Panc1 (cell line): ENCODE measurements around the gene ITPKC. TPM values are rescaled to one million over a fixed set of nuclear protein-coding genes. Genes with fewer than 3 reads are reported as not detected.

Experiments
- ATAC-seq: fragments of 200-7000 bp; cut with Tn5 transposase; 2 replicates; pipeline ENCODE4 v1.9.1; 2020; ENCODE audit warnings: mild to moderate bottlenecking, moderate library complexity
- BruUV-seq: library from RNA; stranded (reverse); fragments of 400-500 nt; replicated peaks from 2 replicates; lab custom pipeline; 2021; lab: Mats Ljungman, UMichigan
- CTCF ChIA-PET: fragments of 300-600 bp; sonication (Branson Sonifier 250); formaldehyde crosslinking; loops from one replicate; lab custom pipeline; 2022; ENCODE audit warnings: antibody characterized with exemption; lab: Charles Lee
- POLR2A ChIA-PET: fragments of 300-600 bp; sonication (Branson Sonifier 250); formaldehyde crosslinking; loops from one replicate; lab custom pipeline; 2022; ENCODE audit warnings: antibody characterized with exemption; lab: Charles Lee
- DNase-seq: peaks from one replicate; pipeline ENCODE4 v3.0.0-alpha.2; 2010; ENCODE audit warnings: low read depth, low spot score
- H3K27ac ChIP-seq: 2 replicates; pipeline ENCODE4 v1.5.1; 2011; ENCODE audit warnings: mild to moderate bottlenecking, low read length, inconsistent platforms
- H3K27me3 ChIP-seq: fragments of 200-500 bp; sonication (Bioruptor generic); 2 replicates; pipeline ENCODE4 v1.6.0; 2014; ENCODE audit warnings: low read length, inconsistent platforms; ENCODE audit not compliant: control insufficient read depth, insufficient read depth
- H3K36me3 ChIP-seq: fragments of 200-500 bp; sonication (Bioruptor generic); 2 replicates; pipeline ENCODE4 v1.5.1; 2014; ENCODE audit warnings: inconsistent platforms, mild to moderate bottlenecking, low read length, moderate library complexity; ENCODE audit not compliant: control insufficient read depth, insufficient read depth
- H3K4me1 ChIP-seq: 2 replicates; pipeline ENCODE4 v1.5.1; 2011; ENCODE audit warnings: inconsistent platforms, mild to moderate bottlenecking, low read length, moderate library complexity; ENCODE audit not compliant: control insufficient read depth, insufficient read depth
- H3K4me3 ChIP-seq, 2 experiments: 2 replicates each; pipeline ENCODE4 v1.5.1; 2011 to 2012; ENCODE audit warnings: low read depth in 2 of 2, low read length in 2 of 2, mild to moderate bottlenecking in 2 of 2, inconsistent platforms in 1 of 2, moderate library complexity in 1 of 2
- H3K9me3 ChIP-seq: fragments of 200-500 bp; sonication (Bioruptor generic); 2 replicates; pipeline ENCODE4 v1.5.1; 2014; ENCODE audit warnings: low read depth, mild to moderate bottlenecking, inconsistent platforms, low read length, moderate library complexity; ENCODE audit not compliant: control insufficient read depth, insufficient read depth
- CTCF ChIP-seq: fragments of 450-650 bp; IDR thresholded peaks from 2 replicates; pipeline ENCODE4 v1.5.1; 2017; ENCODE audit warnings: mild to moderate bottlenecking
- POLR2AphosphoS5 ChIP-seq: IDR thresholded peaks from 2 replicates; pipeline ENCODE4 v1.6.1; 2012; ENCODE audit warnings: mild to moderate bottlenecking, low read depth, low read length, moderate library complexity
- REST ChIP-seq, 2 experiments: IDR thresholded peaks; 2 replicates each; pipeline ENCODE4 v1.6.1; 2011 to 2012; ENCODE audit warnings: low read depth in 2 of 2, control low read depth in 1 of 2, low read length in 1 of 2, mild to moderate bottlenecking in 1 of 2, moderate library complexity in 1 of 2; ENCODE audit not compliant: insufficient read depth in 1 of 2
- SIN3A ChIP-seq: IDR thresholded peaks from 2 replicates; pipeline ENCODE4 v1.6.1; 2012; ENCODE audit warnings: low read depth, mild to moderate bottlenecking, low read length, moderate library complexity, borderline replicate concordance; ENCODE audit not compliant: insufficient read depth
- TCF7L2 ChIP-seq: IDR thresholded peaks from 2 replicates; pipeline ENCODE4 v1.6.1; 2011; ENCODE audit warnings: mild to moderate bottlenecking, low read depth, low read length, inconsistent platforms
- in situ Hi-C: cut with HindIII; loops from 2 replicates; pipeline ENCODE4 v1.10.0; 2016; ENCODE audit warnings: low sequenced_read_pairs, low pct_unique_long_range_greater_than_20kb
- intact Hi-C: fragments of 100-400 bp; cut with micrococcal nuclease; formaldehyde crosslinking; loops from one replicate; pipeline ENCODE4 v1.10.0; 2022; ENCODE audit not compliant: unreplicated experiment
- total RNA-seq: library from RNA; stranded (reverse); gene quantifications from one replicate; pipeline ENCODE4 v1.2.1, GENCODE V29; 2021; ENCODE audit not compliant: unreplicated experiment

The ITPKC gene
- total RNA-seq, 1 experiment from 2014 or later: 7.2 TPM

GRCh38 chr19:40752257-40752781 lies 35.4 kb downstream of the ITPKC start:
- H3K27me3 ChIP-seq: no peaks in the 10 kb centered on the region
- DNase-seq: no peak
- intact Hi-C loops (no loop called here), in situ Hi-C loops (no loop called here)
- H3K36me3 ChIP-seq: peaks cover 9% of the 10 kb centered on the region
- H3K4me1 ChIP-seq: peaks cover 10% of the 10 kb centered on the region
- H3K27ac ChIP-seq: peak overlapping the region; percentile 98
- TF ChIP-seq TCF7L2: no peak
- TF ChIP-seq SIN3A: no peak
- no peak for TF ChIP-seq REST (IDR thresholded peaks at IDR 0.05; ENCODE audit: insufficient read depth in 1 of 2, low read depth in 2 of 2, low read length in 1 of 2)
- TF ChIP-seq POLR2AphosphoS5: no peak
- TF ChIP-seq CTCF: no peak
- no TSS peak for BruUV-seq
- POLR2A ChIA-PET: interaction anchor here (0.6 to 0.7 kb wide), 2 partner anchors 38 to 157 kb away, joined by 3 to 14 read pairs; no protein-coding TSS in a partner anchor
- CTCF ChIA-PET: no interaction called here
- ATAC-seq: no peak
- H3K4me3 ChIP-seq: peak overlapping the region; percentile 74 to 97
- H3K9me3 ChIP-seq: no peaks in the 10 kb centered on the region

- H3K27me3 ChIP-seq: no peaks in the 10 kb centered on the region
- H3K27ac ChIP-seq: peak overlapping the region; percentile 67
- H3K4me1 ChIP-seq: peaks cover 4% of the 10 kb centered on the region
- ChIA-PET POLR2A (interaction anchor here (0.7 kb wide), 1 partner anchor 1298 kb away, joined by 5 read pairs; no protein-coding TSS in a partner anchor), CTCF (no interaction called here)
- in situ Hi-C loops: no loop called here
- no peak for ATAC-seq
- intact Hi-C loops: no loop called here
- H3K4me3 ChIP-seq: peak overlapping the region in 1 of 2 experiments; percentile 24; a peak in 1 of 4 replicates
- no TSS peak for BruUV-seq
- H3K9me3 ChIP-seq: no peaks in the 10 kb centered on the region
- H3K36me3 ChIP-seq: peaks cover 11% of the 10 kb centered on the region
- TF ChIP-seq REST (IDR thresholded peaks at IDR 0.05; ENCODE audit: insufficient read depth in 1 of 2, low read depth in 2 of 2, low read length in 1 of 2) (no peak), SIN3A (no peak), TCF7L2 (no peak), POLR2AphosphoS5 (no peak), CTCF (no peak)
- DNase-seq: no peak
Measured at GRCh38 chr19:40754611-40755247, 37.8 kb downstream of the ITPKC start.
